GM21717 (cell line): ENCODE data around the gene SARDH.

Experiments used
- ATAC-seq: cut with Tn5 transposase; IDR thresholded peaks from one replicate; pipeline ENCODE4 v1.9.1; 2021; ENCODE audit warnings: mild to moderate bottlenecking, moderate library complexity; ENCODE audit not compliant: unreplicated experiment

Gene SARDH, protein sequence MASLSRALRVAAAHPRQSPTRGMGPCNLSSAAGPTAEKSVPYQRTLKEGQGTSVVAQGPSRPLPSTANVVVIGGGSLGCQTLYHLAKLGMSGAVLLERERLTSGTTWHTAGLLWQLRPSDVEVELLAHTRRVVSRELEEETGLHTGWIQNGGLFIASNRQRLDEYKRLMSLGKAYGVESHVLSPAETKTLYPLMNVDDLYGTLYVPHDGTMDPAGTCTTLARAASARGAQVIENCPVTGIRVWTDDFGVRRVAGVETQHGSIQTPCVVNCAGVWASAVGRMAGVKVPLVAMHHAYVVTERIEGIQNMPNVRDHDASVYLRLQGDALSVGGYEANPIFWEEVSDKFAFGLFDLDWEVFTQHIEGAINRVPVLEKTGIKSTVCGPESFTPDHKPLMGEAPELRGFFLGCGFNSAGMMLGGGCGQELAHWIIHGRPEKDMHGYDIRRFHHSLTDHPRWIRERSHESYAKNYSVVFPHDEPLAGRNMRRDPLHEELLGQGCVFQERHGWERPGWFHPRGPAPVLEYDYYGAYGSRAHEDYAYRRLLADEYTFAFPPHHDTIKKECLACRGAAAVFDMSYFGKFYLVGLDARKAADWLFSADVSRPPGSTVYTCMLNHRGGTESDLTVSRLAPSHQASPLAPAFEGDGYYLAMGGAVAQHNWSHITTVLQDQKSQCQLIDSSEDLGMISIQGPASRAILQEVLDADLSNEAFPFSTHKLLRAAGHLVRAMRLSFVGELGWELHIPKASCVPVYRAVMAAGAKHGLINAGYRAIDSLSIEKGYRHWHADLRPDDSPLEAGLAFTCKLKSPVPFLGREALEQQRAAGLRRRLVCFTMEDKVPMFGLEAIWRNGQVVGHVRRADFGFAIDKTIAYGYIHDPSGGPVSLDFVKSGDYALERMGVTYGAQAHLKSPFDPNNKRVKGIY

DNA sequence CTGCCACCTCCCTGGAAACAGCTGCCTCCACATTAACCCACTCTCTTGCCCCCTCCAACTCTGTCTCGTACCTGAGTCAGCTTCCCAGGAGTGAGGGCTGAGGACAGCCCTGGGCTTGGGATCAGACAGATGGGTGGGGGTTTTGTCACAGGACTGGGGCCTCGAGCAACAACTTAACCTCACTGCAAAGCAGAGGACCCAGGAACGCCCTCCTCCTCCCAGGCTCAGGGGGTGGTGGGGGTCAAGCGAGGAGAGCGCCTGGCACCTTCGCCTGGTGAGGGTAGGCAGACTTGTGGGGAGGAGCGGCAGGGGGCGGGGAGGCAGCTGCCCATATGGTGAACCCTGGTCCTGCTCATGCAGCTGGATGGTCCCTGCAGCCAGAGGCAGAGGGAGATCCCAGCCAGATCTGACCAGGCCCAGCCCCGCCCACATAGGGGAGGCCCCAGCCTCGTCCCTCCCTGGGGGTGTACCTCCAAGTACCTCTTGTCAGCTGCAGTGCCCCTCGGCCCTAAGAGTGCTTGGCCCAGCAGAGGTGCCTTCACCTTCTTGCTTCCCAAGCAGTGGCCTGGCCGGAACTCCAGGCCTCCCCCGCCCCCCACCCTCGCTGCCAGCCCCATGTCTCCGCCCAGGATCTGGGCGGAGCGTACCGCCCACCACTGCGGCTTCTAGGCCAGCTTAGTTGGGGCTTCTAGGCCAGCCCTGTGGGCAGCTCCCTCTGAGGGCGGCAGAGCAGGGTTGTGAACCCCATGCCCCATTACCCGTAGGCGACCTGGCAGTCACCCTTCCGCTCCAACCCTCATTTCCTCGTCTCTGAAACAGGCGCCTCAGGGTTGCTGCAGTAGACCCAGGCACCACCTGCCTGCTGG, at the start of gene SARDH:
SARDH (minus strand) TSS at position 579 of the 866 bp plus-strand sequence. CDS start 4,179 bp downstream, outside the sequence.
- no peak for ATAC-seq

DNA sequence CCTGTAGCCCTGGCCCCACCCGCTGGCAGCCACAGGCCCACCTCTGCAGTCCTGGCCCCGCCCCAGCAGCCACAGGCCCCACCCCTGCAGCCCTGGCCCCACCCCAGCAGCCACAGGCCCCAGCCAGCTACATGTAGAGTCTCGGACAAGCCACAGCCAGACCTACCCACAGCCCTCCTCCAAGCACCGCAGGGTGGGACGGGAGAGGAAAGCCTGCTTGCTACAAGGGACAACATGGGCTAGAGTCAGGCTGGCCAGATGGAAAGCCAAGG, 49.5 kb upstream of the SARDH start:
- no peak for ATAC-seq

DNA sequence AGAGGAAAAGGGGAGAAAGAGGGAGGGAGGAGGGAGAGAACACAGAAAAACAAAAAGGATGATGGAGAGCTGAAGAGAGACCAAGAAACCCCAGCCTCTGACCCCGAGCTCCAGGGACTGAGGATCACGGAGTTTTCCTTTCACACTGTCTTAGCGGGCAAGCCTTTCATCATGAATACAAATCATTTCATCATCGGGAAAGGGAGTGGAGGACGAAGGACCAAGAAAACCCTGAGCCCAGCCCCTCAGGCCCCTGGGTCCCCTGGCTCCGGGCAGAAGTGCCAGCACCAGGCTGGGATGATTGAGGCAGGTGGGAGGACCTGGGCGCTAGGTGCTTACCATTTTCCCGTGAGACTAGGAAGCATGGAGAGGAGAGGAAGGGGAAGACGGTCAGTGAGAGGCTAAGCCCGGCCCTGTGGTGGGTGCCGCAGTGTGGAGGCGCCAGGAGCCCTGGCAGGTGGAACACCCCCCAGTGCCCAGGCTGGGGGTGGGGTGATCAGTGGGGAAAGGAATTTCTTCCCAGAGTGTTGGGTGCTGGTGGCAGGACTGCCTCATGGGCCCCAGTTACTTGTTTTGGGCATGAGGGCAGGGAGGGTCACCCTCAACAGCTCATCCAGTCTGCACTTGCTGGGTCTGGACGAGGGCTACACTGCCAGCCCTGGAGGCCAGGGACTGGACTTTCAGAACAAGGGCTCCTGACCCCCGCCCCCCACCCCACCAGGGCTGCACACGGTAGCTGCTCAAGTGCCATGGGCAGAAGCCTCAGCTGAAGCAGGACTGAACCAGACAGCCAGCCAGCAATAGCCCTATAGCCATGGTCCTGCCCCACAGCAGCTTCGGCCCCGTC, 49.0 kb upstream of the SARDH start:
- no peak for ATAC-seq

DNA sequence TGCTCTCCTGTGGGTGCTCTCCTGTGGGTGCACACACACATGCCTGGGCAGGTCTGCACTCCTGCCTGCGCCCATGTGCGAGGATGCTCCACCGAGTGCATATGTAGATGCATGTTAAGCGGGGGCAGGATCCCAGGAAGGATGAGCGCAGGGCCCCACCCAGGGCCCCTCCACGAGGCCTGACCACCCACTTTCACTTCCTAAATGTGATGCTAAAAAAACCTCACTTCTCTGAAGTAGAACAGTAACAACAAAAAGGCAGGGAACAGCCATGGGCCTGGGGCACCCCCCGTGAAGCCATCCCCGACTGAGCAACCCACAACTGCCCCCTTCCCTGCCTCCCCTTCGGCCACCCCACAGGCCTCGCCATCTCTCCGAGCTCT, 48.2 kb upstream of the SARDH start:
- no peak for ATAC-seq

DNA sequence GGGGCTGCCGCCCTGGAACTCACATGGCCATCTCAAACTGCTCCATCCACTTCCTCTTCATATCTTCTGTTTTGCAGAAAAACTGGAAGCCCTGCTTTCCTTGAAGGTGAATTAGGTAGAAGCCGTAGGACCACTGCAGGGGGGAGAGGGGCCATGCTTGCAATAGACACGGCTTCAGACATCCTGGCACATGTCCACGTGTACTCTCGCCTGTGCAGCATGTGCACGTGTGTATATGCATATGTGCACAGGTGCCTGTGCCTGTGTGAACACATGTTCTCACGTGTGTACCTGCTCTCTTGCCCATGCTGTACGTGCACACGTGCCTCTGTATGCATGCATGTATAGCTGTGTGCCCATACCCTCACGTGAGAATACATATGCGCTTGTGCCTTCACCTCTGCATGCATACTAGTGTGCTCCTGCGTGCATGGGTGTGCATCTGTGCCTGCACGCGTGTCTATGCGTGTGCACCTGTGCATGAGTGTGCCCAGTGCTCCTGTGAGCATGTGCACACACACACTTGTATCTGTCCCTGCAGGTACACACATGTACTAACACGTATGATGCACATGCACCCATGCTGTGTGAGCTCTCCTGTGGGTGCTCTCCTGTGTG, 47.7 kb upstream of the SARDH start:
- ATAC-seq: no peak

DNA sequence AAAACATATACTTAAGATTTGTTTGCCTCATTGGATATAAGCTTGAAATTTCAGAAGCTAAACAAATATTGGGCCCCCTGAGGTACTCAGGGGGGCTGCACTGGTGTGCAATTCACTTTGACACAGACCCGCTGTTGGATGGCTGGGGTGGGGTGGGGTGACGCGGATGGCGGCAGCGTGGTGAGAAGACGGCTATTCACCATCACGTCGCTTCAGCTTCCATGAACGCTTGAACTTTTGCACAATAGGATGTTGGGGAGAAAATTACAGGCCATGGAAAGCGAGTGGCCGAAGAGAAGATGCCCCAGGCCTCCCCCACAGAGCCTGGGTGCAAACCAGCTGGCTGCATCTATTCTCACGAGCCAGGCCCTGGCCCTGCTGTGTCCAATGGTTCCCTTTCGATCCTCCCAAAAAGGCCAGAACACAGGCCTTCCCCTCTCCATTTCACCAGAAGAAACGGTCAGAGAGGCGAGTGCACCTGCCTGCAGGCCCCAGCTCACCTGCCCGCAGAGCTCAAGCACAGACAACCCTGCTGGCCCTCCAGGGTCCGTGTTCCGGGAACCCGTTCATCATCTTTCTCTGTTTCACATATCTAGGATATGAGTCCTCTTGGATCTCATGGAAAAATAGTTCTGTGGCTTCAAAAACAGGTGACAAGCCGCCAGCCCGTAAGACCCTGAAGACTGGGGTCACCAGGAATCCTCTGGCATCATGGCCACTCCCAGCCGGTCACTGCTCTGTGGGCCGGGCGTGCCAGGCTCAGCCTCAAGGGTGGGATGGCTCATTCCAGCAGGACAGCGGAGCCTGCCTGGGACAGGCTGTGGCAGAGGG, 46.8 kb upstream of the SARDH start:
- no peak for ATAC-seq

DNA sequence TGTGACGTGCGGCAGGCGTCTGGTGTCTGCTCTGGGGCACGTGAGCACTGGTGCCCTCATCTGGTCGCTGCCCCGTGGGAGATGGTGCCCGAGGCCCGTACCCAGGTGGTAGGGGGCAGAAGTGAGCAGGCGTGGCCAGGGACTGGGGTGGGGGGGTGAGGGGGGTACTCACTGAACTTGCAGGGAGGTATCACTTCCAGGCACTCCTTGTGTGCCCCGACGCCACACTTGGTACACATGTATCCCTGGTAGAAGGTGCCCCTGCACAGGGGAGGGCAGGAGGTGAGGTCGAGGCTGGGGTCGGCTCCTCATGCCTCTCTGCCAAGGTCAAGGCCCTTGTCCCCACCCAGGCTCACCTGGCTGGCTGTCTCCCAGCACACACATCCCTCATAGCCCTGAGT, 45.2 kb upstream of the SARDH start:
- ATAC-seq: no peak

DNA sequence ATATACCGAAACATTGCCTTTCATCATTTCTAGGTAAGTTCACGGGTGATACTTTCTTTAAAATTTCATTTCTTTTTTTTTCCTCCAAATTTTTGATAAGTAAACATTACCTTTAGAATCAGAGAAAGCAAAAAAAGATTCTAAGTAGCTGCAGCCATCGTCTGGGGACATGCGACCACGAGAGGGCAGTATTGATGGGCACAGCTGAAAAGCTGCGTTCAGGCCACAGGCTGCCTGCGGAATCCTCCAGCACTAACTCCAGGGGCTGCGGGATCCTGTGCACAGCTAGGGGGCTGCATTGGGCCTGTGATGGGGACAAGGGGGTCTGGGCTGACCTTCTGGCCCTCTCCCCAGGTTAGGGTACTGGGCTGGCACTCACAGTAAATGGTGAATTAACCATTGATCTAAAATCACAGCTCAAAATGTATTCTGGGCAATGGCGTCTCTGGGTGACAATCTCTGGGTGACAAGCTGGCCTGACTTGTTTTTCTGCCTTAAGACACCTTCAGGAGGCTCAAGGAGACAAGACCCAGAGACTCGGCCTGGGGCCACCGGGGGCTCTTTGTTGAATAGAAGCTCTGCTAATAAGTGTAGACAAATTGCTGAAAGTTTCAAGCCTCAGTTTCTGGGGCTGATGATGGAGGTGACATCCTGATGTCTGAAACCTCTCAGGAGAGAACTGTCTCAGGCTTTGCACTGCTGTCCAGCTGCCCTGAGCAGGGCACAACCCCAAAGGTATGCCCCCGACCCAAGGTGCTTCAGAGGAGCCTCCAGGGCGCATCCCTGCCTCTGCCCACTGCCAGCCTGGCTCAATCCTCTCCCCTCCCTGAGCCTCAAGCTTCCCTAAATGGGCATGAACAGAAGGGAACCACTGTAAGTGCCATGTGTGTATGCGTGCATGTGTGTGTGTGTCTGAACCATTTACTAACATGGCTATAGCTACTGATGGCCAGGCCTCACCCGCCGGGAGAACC, 44.3 kb upstream of the SARDH start:
- ATAC-seq: no peak

DNA sequence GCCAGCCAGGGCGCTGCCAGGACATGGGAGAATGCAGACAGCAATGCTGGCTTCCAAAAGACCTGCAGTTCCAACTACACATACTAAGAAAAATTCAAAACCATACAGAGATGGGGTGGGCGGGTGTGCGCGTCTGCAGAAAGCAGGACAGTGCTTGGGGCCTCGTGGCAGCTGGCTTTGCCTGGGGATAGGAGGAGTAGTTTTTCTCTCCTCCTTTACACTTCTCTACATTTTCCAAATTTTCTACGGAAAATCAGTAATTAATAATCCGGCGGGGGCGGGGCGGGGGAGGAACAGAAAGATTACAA, 43.6 kb upstream of the SARDH start:
- ATAC-seq: no peak

DNA sequence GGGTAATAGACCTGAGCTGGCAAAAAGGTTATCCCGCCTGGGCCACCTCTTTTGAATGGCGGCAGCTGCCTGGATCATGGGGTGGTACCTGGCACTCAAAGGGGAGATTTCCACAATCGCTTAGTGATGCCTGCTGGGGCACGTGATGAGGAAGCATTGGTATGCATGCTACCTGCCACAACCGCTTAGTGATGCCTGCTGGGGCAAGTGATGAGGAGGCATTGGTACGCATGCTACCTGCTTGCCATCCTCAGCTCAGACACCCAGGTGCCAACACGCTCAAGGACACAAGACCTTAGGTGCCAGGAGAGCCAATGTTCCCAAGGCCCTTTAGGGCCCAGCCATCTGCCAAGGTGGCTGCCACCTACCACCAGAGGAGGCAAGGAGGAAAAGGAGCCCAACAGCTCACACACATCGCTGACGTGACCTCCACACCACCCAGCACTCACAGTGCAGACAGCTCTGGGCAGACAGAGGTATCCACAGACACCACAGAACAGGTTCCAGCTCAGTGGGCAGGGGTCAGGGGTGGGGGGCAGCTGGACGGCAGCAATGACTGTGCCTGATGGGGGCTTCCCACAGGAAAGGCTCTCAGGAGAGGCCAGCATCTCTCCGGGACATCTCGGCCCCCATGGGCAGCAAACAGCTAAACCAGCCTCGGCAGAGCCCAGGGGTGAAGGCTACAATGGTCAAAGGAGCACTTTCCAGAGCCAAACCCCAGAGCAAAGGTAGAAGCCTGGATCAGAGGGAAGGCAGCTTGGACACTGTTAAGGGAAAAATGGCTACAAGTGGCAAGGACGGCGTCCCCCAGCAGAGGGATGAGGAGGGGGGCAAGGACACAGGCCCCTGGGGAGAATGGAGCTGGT, 43.0 kb upstream of the SARDH start:
- no peak for ATAC-seq

DNA sequence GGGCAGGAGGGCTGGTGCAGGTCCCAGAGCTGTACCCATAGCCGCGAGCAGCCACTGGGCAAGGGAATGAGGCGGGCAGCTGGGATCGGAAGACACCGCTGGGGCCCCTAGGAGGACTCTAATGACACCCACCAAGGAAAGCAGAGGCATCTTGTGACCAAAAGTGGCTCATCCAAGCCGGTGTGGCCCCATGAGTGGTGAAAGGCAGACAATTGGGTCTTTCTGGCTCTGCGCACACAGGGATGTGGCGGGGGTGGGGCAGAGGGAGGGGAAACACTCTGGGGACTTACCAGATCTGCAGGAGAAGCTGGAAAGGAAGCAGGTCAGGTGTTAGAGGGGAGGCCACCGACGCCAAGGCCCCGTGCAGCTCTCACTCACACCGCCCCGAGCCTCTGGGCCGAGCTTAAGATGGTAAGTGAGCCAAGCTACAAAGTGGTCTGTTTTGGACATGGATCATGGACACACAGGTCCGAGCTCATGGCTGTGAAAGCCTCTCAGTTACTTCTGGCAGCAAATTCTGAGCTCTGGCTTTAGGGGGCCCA, 42.3 kb upstream of the SARDH start:
- no peak for ATAC-seq

DNA sequence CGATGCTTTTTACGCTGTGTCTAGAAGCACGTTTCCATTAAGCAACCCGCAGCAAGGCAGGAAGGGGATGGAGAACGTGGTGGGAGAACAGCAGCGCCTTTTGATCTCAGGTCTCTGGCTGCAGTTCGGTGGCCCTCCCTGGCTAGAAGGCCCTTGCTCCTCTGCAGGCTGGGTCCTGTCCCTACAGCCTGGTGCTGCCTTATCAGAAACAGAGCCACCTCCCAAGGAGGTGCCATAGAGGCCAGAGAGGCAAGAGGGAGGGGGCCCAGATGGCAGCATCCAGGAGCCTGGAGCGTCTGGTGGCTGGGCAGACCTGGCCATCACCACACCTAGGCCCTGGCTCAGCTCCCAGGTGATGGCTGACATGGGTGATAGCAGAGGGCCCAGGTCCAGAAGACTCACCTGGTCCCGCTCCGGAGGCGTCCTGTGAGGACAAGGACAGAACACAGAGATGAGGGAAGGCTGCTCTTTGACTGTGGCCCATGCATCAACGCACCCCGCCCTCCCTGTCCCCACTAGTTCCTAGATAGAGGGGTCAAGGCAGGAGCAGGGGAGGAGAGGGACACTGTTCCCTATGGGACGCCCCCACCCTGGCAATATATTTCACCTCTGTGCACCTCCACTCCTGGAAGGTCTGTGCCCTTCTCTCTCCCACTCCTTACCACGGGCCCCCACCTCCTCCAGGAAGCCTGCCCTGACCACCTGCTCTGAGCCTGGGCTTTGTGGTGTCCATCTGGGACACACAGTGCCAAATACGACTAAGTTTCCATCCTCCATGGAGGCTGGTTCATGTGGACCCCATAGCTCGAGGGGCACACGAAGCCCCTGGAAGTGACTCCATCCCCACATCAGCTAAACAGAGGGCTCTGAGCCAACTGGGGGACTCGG, 41.6 kb upstream of the SARDH start:
- ATAC-seq: no peak

DNA sequence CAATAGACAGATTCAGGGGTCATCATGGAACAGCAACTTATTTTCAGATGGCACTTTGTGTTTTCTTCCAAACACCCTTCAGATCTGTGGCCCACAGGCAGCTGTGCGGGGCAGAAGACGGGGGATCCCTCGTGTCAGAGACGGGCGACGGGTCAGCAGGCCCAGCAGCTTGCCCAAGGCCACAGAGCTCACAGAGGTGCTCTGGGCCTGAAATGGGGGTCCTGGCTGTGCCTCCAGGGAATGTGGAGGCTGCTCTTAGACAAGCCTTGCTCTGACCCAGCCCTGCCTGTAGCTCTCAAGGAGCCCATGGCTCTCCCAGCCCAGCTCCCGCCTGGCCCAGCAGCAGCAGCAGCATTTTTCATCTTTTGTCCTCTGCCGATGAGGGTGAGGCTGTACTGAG, 40.9 kb upstream of the SARDH start:
- ATAC-seq: no peak

DNA sequence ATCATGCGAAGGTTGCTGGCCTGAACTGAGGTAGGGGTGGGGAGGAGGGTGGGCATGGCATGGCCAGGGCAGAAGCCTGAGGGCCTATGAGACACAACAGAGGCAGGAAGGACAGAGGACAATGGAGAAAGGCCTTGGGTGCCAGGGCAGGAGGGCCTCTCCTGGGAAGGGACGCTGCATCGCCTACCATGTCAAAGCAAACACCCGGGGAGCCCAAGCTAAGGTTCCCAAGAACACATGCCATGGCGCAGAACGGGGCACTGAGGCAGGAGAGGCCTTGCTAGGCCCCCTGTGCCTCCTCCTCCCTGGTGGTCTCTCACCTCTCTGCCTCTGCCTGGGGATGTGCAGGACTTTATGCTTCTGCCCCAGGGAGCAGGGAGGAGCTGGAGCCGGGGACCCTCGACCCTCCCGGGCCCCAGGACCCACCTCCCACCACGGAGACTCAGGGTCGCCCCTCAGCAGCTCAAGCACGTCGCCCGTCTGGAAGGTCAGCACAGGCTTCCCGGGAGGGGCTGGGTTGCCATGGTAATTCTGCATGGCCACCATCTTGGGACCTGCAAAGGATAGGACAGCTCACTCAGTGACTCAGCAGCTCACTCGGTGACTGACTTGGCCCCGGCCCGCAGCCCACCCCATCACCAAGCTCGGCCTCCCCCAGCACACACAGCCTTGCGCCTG, 40.3 kb upstream of the SARDH start:
- no peak for ATAC-seq

DNA sequence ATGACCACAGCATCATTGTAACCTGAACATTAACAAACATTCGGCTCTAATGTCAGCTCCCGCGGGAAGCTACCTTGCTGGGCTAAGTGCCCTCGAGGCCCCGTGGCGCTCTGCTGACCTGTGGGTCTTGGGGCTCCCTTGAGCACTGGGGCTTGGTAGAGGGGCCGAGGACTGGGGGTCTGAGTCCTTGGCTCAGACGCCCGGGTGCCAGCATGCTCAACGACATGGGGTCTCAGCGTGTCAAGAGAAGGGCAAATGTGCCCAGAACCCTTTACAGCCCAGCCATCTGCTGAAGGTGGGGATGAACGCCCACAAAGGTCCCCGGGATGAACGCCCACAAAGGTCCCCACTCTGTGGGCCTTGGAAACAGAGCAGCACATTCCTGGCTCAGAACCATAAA, 39.7 kb upstream of the SARDH start:
- ATAC-seq: no peak
